GM12801 (cell line): ENCODE results near the gene DOCK1.

ENCODE experiments used
- TF ChIP-seq, protein P1 (sequence below): IDR thresholded peaks from one replicate; pipeline ENCODE4 v1.5.1; 2011; ENCODE audit warnings: control low read depth; ENCODE audit not compliant: insufficient read length; ENCODE audit errors: extremely low read depth

DOCK1 gene

DNA sequence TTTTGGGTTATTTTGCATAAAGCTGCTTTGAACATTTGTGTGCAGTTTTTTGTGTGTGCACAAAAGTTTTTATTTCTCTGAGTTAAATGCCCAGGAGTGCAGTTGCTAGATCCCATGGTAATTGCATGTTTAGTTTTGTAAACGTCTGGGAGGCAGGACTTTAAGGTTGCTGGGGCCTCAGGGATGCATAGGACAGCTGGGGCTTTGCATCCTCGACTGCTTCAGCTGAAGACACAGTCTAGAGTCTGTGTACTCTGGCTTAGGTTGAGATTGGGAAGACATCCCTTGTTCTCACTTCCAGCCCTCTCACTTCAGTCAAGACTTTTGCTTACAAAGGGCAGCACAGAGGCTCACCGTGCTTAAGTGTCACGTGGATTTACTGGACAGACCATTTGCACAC, 385.6 kb downstream of the DOCK1 start:
- TF ChIP-seq, protein P1, sequence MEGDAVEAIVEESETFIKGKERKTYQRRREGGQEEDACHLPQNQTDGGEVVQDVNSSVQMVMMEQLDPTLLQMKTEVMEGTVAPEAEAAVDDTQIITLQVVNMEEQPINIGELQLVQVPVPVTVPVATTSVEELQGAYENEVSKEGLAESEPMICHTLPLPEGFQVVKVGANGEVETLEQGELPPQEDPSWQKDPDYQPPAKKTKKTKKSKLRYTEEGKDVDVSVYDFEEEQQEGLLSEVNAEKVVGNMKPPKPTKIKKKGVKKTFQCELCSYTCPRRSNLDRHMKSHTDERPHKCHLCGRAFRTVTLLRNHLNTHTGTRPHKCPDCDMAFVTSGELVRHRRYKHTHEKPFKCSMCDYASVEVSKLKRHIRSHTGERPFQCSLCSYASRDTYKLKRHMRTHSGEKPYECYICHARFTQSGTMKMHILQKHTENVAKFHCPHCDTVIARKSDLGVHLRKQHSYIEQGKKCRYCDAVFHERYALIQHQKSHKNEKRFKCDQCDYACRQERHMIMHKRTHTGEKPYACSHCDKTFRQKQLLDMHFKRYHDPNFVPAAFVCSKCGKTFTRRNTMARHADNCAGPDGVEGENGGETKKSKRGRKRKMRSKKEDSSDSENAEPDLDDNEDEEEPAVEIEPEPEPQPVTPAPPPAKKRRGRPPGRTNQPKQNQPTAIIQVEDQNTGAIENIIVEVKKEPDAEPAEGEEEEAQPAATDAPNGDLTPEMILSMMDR: no peak

DNA sequence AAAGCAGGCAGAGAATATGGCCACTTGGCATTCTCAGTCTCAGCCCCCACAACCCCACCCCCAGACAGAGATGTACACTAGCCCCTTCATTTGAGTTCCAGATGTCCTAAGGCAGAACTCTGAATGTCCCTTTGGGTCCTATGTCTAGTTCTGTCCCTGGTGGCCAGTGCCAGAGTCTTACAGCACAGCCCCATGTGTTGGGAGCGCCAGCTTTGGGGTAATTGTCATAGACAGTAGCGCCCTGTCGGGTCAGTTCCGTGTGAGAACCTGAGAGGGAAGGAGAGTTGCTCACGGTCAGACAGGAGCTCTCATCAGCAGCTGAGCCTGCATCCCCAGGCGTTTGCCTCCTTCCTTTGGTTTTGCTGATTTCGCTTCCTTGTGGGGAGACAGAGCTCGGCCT, 386.1 kb downstream of the DOCK1 start:
- TF ChIP-seq, protein P1: no peak

DNA sequence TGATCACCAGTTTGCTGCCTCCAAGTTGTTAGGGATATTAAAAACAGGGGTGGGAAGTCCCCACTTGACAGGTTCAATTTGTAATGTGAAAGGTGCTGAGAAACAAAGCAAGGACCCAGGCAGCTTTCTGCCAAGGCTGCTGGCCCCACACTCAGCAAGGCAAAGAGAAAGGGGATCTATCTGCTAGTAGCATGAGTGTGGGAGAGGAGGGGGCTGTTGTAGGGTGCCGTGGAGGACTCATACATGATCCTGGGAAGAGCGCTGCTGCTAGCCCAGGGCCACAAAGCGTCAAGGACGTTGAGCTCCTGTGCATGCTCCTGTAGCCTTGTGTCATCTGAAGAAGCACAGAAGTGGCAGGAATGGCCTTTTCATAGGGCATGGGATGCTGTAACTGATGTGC, 387.7 kb downstream of the DOCK1 start:
- TF ChIP-seq, protein P1: no peak

DNA sequence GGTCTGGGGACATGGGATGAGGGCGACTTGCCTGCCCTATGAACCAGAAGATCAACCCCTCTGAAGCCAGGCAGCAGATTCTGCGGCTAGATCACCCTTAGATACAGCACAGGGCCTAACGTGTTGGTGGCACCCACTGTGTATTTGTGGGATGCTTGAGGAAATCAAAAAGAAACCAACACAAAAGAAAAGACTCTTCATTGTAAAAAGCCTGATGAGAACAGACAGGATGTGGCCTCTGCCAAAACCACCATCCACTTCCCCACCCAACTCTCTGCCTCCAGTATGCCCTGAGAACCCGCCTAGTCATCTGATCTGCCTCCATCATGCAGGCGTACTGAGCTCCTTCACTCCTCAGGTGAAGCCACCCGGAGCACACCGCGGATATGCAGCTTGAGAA, 388.4 kb downstream of the DOCK1 start:
- TF ChIP-seq, protein P1: no peak

DNA sequence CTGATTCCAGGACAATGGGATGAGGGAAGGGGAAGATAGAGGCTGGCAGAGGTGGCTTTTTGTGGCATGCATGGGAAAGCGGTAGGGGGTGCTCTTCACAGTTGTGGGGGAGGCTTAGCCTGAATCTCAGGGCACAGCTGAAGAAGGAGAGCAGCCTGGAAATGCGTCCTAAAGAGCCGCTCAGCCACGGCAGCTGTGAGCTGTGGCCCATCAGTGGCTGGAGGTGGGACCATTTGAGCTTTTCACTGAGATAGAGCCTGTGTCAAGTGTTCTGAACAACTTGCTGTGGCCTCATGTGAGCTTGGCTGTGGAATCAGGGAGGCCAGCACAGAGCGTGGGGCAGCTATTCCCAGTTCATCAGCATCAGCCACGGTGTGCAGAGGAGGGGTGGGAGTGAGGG, 391.5 kb downstream of the DOCK1 start:
- TF ChIP-seq, protein P1: no peak

DNA sequence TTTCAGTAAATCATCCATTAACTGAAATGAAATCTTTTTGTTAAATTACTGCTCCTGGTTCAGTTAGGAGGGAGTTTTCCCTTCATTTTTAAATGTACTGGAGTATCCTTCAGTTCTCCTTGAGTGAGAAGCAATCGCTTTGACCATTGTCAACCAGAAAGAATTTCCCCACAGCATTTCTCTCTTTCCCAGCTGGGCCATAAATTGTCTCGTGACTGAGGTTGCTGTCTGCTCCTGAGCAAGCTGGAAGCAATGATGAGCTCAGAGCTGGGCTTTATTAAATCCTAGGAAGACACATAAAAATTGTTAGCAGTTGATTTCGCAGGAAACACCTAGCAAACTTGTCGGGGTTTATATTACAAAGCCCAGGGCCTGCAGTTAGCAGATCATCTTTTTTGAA, 393.2 kb downstream of the DOCK1 start:
- TF ChIP-seq, protein P1: no peak

DNA sequence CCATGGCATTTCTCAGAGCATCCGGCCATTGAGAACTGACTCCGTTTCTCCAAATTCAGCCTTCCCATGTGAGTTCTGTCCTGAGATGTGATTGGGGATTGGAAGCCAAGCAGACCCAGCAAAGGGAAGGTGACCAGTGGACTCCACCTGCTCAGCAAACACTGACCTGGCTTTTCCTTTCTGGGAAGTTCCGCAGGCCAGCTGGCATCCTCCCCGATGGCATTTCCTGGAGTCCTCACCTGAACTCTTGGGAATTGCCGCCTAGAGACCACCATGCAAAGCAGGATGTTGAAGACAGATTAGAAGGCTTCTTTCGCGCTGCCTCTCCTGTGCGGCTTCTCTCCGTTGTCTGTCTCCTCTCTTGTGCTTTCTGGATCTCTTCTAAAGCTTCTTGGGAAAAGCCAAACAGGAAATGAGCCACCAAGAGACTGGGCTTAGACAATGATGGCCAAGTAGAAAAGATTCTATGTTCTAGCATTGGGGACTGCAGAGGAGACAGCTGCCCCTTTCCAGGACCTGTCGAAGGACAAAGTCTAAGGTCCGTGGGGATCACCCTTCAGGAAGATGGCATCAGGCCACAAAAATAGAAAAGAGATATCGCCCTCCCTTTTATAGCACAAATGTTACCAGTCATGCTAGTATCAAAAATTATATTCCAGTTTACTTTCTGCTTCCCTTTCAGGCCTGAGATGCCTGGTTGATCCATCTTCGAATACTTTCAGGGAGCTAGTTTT, 394.9 kb downstream of the DOCK1 start:
- TF ChIP-seq, protein P1: no peak
